GM12873 (cell line): ENCODE data around the gene LPIN1.

ENCODE experiments used
- CTCF ChIP-seq: IDR thresholded peaks from 2 replicates; pipeline ENCODE4 v1.5.1; 2012; ENCODE audit warnings: low read depth, mild to moderate bottlenecking, moderate library complexity, low read length, control low read depth; ENCODE audit not compliant: insufficient read depth; ENCODE audit errors: missing control alignments

LPIN1 gene

GRCh38 chr2:11811036-11811654 is 64.7 kb downstream of the LPIN1 start:
- TF ChIP-seq CTCF, result no peak

DNA sequence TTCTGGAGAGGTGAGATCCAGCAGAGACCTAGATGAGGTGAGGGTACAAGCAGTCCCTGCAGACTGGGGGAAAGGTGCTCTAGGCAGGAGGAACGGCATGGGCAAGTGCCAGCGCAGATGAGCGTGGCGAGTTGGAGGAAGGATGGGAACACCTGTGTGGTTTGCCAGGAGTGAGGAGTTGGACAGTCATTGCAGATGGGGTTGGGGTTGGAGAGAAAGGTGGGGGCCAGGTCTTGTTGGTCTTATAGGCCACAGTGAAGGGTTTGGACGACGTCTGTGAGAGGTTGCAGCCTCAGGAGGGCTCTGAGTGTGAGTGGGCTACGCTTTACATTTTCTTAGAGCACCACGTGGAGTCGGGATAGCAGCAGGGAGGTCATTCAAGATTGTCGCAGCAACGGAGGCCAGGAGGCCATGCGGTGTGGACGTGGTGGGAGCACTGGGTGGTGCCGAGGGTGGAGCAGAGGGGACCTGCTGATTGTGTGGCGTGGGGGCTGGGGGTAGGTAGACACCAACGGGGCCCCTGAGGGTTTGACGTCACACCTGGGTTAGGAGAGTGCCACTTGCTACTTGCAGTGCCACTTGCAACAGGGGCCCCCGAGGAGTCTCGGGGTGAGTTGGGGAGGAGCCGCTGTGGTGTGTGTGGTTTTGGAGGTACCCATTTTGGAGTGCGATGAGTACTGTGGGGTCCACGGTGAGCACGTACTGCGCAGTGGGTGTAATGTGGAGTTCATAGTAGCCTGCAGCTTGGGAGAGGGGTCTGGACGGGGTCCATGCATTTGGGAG is 66.2 kb downstream of the LPIN1 start:
- TF ChIP-seq CTCF, result no peak

DNA sequence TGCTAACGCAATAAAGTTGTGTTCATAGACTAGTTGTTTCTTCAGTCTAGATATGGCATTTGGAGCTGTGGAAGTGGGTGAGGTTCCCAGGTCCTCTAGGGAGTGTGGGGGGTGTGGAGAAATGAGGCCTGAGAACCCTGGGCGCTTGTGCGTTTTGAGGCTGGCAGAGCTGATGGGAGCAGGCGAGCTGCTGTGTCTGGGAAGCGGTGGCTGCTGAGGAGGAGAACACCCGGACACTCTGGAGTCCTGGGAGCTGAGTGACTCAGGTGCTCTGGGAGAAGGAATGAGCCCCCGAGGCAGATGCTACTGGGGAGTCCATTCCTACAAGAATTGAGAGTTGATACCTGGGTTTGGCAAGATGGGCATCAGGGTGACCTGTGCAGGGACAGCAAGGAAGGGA is 67.5 kb downstream of the LPIN1 start:
- TF ChIP-seq CTCF, result no peak

- no peak for TF ChIP-seq CTCF
Measured at GRCh38 chr2:11814979-11815510, 68.6 kb downstream of the LPIN1 start.

- no peak for TF ChIP-seq CTCF
Measured at GRCh38 chr2:11819235-11819729, 72.8 kb downstream of the LPIN1 start.

GRCh38 chr2:11820650-11821049 is 74.2 kb downstream of the LPIN1 start:
- TF ChIP-seq CTCF, result no peak

DNA sequence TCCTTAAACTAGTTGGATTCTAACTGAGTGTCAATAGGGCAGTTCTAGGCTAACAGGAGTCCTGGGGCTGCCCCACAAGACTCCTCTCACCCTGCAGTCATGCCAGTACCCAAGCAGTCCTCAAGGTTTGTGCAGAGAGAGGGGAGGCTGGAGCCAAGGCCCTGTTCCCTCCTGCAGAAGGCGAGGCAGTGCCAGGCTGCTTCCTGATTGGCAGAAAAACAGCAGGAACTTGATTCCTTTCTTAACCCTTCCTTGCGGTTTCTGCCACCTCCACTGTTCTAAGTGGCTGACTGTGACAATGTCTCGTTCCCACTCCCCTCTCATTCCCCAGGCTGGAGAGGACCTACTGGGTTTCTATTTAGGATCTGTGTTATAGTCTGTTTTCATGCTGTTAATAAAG is 75.3 kb downstream of the LPIN1 start:
- no peak for TF ChIP-seq CTCF
